HG03442 (cell line): ENCODE results near the gene SMCO1.
"Not testable (repeated sequence)": the region's sequence is repeated elsewhere in the genome, so short reads cannot be mapped to it uniquely, and the experiment has no call there.

Source experiments
- ATAC-seq: cut with Tn5 transposase; IDR thresholded peaks from one replicate; pipeline ENCODE4 v1.9.1; 2021; ENCODE audit warnings: mild to moderate bottlenecking, moderate library complexity; ENCODE audit not compliant: unreplicated experiment

The SMCO1 gene, protein sequence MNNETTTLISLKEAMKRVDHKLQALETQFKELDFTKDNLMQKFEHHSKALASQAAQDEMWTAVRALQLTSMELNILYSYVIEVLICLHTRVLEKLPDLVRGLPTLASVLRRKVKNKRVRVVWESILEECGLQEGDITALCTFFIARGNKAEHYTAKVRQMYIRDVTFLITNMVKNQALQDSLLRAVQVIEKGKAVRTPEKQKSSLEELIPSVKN

DNA sequence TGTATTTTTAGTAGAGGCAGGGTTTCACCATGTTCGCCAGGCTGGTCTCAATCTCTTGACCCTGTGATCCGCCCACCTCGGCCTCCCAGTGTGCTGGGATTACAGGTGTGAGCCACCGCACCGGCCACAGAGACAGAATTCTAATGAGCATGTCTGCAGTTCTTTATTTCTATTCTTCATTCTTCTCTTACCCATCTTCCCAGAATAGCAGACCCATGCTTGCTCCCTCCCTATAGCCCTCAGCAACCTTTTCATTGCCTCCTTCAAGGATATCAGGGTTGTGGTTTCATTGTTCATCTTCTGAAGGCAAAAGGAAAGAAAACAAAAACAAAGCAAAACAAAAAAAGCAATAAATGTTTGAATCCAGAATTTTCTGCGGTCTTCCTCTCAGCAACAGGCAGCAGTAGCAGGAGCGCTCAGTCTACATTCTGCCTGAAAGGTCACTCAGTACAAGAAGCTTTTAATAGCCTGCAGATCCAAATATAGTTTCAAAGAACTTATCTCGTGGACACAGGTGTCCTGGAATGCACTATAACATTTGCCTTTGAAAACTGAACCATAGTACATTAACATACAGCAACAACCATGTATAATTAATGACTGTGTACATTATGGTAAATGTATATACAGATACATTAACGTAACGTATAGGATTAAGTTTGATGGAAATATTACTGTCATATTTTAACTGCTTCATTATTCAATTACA lies at the start of gene SMCO1:
Gene SMCO1 (minus strand): TSS at position 434 of the 709 bp plus-strand sequence. CDS start 137 bp downstream, at position 297.
- no peak for ATAC-seq

DNA sequence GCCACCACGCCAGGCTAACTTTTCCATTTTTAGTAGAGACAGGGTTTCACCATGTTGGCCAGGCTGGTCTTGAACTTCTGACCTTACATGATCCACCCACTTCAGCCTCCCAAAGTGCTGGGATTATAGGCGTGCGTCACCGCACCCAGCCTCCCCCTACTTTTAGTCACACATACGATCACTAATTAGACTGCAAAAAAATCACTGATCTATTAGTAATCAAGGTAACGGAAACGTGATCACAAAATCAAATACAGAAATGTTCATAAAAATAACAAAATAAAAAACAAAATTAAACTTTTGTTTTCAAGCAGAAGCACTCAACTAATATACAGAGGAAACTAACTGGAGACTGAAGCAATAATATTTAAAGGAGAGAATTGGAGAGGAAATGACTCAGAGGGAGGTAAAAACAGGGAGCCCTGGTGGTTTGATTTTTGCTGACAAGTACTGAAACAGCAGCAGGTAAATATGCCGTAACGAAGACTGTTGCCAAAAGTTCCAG lies 48.6 kb upstream of the SMCO1 start:
- no peak for ATAC-seq

DNA sequence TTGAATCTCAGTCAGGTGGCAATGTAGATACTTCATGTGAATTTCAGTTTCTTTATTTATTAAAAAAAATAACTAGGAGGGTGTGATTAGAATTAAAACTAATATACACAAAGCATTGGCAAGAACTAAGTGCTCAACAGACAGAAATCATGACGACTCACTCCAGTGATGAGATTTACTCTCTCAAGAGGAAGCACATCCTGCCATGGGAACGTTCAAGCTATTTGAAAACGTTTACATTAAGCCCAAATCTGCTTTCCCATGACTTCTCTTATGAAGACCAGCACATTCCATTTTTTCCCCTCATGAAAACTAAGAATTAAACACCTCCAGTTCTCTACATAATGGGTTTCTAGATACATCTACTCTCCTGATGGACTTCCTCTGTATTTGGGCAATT lies 44.7 kb upstream of the SMCO1 start:
- no peak for ATAC-seq

DNA sequence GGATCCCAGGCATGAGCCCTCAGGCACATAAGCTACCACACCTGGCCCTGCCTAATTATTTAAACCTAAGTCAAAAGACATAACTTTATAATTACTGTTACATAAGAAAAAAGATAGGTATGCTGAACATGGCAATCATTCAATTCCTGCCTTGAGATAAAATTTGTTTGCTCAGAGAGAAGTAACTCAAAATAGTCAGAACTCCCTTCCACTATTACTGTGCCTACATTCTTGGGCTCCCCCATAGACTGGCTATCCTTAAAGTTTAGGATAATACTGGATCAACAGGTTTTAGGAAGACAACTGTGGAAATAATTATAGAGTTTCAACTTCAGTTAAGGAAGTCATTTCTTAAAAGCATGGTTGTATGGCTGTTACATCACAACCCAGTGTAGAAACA lies 43.3 kb upstream of the SMCO1 start:
- ATAC-seq = no peak

DNA sequence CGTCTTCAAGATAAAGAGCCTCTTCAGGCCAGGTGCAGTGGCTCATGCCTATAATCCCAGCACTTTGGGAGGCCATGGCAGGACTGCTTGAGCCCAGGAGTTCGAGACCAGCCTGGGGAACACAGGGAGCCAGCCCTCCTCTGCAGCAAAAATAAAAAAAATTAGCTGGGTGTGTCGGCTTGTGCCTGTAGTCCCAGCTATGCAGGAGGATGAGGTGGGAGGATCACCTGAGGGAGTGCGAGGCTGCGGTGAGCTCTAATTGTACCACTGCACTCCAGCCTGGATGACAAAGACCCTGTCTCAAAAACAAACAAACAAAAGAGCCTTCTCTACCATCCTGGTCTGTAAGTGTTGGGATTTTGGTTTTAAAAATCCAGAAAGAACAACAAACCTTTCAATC lies 42.1 kb upstream of the SMCO1 start:
- ATAC-seq = no peak

DNA sequence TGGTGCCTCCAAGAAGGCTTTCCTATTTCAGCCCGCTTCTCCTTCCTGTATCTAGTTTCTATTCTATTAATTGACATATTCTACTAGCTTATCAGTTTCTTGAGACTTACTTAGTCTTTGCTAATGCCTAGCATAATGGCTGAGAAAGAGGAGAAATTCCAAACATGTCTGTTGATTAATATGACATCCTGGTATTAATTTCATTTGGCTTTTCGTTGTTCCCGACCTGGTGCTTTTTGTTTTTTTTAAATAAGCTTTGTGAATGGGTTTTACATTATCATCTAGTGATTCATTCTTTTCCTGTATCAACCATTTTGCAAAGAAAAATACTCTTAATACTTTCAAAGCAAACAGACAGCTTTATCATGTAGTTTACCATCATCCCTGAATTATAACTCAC lies 40.1 kb upstream of the SMCO1 start:
- no peak for ATAC-seq

DNA sequence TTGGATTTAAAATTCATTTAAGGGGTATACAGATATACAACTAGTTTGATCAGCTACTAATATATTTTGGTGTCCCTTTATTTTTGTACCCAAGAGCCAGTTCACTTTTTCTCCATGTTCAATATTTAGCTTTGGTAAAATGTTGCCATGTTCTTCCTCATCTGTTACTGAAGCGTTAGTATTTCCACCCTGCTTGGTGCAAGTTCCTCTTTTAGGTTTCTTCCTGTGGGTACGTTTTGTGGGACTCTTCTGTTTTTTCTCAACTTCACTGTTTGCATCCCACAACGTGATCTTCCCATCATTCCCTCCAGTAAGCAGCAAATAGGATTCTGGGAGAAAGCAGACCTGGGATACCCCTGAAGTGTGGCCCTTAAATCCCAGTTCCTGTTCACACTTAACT lies 39.1 kb upstream of the SMCO1 start:
- ATAC-seq = no peak

DNA sequence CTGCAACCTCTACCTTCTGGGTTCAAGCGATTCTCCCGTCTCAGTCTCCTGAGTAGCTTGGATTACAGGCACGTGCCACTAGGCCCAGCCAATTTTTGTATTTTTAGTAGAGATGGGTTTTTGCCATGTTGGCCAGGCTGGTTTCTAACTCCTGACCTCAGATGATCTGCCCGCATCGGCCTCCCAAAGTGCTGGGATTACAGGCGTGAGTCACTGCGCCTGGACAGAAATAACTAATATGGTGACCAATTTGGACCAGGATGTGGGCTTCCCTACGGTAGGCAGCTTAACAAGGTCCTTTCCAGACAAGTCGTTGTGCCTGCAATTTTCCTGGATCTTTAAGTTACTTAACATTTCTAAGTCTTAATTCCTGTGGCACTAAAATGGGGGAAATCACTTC lies 38.4 kb upstream of the SMCO1 start:
- ATAC-seq = no peak

DNA sequence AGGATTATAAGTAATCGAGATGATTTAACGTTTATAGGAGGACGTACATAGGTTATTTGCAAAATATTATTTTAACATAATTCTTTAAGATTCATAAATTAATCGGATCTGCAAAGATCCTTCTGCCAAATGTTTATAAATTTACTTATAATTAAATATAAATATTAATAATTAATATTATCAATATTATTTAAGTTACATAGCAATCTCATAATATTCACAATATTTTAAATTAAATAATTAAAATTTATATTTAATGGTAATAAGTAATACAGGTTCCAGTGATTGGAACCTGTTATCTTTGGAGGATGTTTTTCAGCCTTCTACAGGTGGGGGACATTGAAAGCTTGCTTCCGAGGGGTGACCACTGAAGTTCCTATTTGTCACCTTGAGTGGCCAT lies 37.1 kb upstream of the SMCO1 start:
- ATAC-seq = no peak

DNA sequence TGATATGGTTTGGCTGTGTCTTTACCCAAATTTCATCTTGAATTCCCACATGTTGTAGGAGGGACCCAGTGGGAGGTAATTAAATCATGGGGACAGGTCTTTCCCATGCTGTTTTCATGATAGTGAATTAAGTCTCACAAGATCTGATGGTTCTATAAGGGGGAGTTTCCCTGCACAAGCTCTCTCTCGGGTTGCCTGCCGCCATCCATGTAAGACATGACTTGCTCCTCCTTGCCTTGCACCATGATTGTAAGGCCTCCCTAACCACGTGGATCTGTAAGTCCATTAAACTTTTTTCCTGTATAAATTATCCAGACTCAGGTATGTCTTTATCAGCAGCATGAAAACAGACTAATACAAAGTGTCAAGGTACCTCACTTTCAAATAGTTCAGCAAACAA lies 35.0 kb upstream of the SMCO1 start:
- ATAC-seq = not testable (repeated sequence)

DNA sequence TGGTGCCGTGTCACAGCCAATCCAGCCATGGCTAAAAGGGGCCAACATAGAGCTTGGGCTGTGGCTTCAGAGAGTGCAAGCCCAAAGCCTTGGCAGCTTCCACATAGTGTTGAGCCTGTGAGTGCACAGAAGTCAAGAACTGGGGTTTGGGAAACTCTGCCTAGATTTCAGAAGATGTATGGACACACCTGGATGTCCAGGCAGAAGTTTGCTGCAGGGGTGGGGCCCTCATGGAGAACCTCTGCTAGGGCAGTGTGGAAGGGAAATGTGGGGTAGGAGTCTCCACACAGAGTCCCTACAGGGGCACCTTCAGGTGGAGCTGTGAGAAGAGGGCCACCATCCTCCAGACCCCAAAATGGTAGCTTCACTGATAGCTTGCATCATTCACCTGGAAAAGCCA lies 34.2 kb upstream of the SMCO1 start:
- not testable (repeated sequence) for ATAC-seq

DNA sequence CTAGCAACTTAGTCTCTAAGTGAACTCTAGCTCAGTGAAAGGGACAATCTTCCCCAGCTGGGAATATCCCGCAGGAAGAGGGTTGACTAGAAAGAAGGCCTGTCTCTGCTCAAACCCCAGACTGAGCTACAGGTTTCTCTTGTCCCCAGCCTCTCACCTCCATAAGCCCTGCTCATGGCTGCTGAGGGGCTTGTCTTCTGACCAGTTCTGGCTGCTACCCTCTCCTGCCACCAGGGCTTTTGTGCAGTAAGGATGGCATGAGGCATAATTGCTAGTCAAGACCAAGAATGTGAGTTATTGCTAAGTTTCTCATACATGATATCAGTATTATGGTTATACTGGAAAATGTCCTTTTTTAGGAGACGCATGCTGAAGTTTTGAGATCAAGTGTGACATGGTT lies 31.9 kb upstream of the SMCO1 start:
- ATAC-seq = no peak

DNA sequence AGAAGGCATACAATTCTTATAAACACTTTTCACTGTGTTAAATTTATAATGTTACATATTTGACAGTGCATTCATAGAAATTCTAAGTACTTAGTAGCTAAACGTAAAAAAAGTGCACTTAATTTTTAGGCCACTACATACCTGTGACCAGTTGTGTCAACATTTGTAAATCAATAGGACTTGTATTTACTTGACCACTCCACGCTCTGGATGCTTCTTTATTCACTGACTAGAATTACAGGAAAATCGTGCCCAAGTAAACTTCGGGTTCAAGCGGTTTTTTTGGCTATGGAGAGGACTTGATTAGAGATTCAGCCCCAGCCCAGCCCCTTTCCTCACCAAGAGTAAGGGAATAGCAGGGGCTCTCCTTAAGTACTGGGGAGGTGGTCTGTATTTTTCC lies 31.4 kb upstream of the SMCO1 start:
- no peak for ATAC-seq

DNA sequence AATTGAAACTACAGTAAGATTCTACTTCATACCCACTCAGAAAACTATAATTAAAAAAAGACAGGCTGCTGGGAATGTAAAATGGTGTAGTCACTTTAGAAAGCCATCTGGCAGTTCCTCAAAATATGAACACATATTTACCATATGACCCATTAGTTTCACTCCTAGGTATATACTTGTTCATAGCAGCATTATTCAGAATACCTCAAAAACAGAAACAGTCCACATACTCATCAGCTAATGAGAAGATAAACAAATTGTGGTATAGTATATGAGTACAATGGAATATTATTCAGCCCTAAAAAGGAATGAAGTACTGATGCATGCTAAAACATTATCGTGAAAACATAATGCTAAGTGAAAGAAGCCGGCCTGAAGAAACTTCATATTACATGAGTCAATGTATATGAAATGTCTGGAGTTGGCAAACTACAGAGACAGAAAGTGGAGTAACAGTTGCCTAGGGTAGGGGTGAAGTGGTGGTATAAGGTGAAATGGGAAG lies 29.4 kb upstream of the SMCO1 start:
- ATAC-seq = no peak

DNA sequence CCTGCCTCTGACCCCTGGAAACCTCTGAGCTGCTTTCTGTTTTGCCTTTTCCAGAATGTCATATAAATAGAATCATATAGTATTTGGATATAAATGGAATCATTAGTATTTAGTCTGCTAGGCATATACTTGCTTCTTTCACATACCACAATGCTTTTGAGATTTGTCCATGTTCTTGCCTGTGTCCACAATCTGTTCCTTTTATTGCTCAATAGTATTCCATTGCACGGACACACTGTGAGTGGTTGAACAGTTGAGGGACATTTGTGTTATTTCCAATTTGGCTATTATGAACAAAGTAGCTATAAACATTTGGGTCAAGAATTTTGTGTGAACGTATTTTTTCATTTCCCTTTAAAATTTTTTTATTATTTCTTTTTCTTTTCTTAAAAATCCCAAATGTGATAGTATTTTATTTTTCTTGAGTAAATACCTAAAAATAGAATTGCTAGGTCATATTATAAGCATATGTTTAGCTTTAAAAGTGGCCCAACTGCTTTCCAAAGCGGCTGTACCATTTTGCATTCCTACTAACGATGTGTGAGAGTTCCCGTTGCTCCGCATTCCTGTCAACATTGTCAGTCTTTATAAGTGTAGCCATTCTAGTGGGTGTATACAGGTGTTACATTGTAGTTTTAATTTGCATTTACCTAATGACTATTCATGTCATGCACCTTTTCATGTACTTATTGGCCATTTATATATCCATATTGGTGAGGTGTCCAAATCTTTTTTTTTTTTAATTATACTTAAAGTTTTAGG lies 26.7 kb upstream of the SMCO1 start:
- no peak for ATAC-seq

DNA sequence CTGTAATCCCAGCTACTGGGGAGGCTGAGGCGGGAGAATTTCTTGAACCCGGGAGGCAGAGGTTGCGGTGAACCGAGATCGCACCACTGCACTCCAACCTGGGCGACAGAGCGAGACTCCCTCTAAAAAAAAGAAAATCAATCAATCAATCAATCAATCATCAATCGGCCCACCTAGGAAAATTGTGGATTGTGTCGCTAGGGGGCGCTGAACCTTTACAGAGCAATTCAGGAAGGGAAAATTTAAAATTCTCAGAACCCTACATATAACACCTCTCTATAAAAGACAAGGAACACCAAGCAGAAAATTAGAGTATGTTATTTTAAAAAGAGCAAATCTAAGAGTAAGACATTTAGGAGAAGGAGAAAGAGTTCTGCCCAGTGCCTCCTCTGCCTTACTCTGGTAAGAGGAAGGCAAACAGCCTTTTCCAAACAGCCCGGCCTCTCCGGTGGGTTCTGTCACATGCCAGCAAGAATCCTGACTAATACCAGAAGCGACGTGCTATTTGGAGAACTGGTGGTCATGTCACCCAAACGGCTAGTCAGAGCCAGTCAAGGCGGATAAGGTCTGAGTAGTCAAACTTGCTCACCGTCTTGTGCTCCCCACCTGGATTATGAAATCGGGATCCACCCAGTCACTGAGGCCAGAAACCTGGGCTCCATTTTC lies 22.3 kb upstream of the SMCO1 start:
- ATAC-seq = no peak

DNA sequence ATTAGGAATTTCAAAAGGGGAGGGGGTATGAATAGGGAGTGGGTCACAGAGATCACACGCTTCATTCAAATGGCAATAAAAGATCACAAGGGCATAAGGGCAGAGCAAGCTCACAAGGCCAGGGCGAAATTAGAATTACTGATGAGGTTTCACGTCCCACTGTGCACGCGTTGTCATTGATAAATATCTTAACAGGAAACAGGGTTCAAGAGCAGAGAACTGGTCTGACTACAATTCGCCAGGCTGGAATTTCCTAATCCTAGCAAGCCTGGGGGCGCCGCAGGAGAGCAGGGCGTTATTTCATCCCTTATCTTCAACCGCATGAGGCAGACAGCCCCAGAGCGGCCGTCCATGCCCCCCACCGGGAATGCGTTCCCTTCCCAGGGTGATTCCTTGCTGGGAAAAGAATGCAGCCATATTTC lies 18.1 kb upstream of the SMCO1 start:
- ATAC-seq = no peak

DNA sequence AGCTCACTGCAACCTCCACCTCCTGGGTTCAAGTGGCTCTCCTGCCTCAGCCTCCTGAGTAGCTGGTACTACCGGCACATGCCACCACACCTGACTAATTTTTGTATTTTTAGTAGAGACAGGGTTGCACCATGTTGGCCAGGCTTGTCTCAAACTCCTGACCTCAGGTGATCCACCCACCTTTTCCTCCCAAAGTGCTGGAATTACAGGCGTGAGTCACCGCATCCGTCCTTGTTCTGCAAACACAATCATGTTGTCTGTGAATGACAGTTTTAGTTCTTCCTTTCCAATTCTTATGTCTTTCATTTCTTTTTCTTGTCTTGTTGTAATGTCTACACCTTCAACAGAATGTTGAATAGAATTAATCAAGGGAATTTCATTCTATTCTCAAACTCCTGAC lies 16.3 kb upstream of the SMCO1 start:
- no peak for ATAC-seq

DNA sequence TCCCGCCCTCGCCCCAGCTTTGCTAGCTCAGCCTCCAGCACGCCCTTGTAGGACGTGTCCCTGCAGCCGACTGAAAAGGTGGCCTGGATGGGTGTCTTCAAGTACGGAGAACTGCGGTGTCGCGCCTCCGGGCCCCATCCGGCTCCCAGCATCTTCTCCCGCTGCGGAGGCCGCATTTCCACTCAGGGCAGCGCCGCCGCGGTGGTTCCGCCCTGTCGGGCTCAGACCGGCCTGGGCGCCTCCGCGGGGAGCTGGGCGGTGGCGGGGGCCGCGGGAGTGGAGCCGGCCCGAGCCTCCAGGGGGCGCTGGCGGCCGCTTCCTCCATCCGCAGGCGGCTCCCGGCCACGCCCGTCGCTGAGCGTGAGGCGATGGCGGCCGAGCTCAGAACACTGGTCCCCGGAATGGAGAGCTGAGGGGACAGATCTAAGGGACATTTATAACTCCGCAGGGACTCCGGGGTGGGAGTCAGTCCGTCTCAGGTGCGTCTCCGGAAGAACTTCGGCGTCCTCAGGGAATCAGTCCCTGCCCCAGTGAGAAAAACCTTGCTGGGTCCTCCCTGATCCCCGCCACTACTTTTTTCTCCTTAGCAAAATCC lies 13.6 kb upstream of the SMCO1 start:
- ATAC-seq = peak; percentile 68

DNA sequence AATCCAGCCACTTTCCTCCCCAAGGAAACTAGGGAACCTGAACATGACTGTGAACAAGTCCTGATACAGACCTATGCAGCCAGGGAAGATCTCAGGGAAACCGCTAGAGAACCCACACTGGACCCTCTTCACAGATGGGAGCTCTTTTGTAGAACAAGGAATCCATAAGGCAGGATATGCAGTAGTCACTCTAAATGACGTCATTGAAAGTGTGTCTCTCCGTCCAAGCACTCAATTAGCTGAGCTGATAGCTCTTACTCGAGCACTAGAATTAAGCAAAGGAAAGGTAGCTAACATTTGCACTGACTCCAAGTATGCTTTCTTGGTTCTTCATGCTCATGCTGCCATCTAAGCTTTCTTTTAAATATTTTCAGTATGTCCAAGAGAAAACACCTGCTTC lies 10.0 kb upstream of the SMCO1 start:
- ATAC-seq = no peak

DNA sequence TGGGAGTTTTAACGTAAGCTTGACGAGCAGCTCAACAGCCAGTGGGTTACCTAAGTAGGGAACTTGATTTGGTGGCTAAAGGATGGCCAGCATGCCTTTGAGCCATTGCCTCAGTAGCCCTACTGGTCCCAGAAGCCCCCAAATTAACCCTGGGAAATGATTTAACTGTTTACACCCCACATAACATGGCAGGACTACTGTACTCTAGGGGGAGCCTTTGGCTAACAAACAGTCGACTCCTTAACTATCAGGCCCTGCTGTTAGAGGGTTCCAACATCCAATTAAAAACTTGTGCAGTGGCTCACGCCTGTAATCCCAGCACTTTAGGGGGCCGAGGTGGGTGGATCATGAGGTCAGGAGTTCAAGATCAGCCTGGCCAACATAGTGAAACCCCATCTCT lies 9.4 kb upstream of the SMCO1 start:
- no peak for ATAC-seq
